HEK293 (cell line): ENCODE results near the gene SLC25A14.

Experiments
- TRIM28 ChIP-seq: IDR thresholded peaks from 2 replicates; pipeline ENCODE4 v1.6.1; 2011; ENCODE audit warnings: low read length, control low read depth, borderline replicate concordance
- ZBTB1 ChIP-seq: fragments of 450-650 bp; formaldehyde crosslinking; IDR thresholded peaks from 2 replicates; pipeline ENCODE4 v1.5.1; 2016; ENCODE audit warnings: missing biosample characterization, missing genetic modification characterization
- ZNF140 ChIP-seq: fragments of 450-650 bp; formaldehyde crosslinking; IDR thresholded peaks from 2 replicates; pipeline ENCODE4 v1.5.1; 2016; ENCODE audit warnings: missing biosample characterization, missing genetic modification characterization
- ZNF26 ChIP-seq: fragments of 450-650 bp; formaldehyde crosslinking; IDR thresholded peaks from 2 replicates; pipeline ENCODE4 v1.5.1; 2016; ENCODE audit warnings: missing biosample characterization, missing genetic modification characterization
- ZNF362 ChIP-seq: fragments of 450-650 bp; formaldehyde crosslinking; IDR thresholded peaks from 2 replicates; pipeline ENCODE4 v1.5.1; 2016; ENCODE audit warnings: missing biosample characterization, missing genetic modification characterization
- TF ChIP-seq, protein P1 (sequence below): fragments of 450-650 bp; formaldehyde crosslinking; IDR thresholded peaks from 2 replicates; pipeline ENCODE4 v1.5.1; 2016; ENCODE audit warnings: missing biosample characterization, missing genetic modification characterization

DNA sequence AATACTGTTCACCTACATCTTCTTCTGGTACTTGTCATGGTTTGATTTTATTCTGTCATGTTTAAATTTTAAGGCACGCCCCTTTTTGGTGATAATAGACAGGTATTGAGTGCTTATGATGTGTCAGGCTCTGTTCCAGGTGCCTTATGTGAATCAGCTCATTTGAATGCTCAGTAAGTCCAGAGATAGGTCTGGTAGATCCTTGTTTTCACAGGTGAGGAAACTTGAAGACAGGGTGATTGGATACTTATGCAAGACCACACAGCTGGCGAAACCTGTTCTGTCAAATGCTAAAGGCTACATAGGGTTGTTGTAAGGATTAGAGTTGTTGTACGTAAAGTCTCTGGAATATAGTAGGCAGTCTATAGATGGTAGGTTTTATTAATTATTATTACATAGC is 9.6 kb upstream of the SLC25A14 start:
- TF ChIP-seq ZNF26 (tag by site-specific recombination) (no peak), TRIM28 (no peak), ZNF140 (tag by site-specific recombination) (no peak), ZNF362 (tag by site-specific recombination) (no peak), ZBTB1 (tag by site-specific recombination) (no peak)
- TF ChIP-seq, protein P1, sequence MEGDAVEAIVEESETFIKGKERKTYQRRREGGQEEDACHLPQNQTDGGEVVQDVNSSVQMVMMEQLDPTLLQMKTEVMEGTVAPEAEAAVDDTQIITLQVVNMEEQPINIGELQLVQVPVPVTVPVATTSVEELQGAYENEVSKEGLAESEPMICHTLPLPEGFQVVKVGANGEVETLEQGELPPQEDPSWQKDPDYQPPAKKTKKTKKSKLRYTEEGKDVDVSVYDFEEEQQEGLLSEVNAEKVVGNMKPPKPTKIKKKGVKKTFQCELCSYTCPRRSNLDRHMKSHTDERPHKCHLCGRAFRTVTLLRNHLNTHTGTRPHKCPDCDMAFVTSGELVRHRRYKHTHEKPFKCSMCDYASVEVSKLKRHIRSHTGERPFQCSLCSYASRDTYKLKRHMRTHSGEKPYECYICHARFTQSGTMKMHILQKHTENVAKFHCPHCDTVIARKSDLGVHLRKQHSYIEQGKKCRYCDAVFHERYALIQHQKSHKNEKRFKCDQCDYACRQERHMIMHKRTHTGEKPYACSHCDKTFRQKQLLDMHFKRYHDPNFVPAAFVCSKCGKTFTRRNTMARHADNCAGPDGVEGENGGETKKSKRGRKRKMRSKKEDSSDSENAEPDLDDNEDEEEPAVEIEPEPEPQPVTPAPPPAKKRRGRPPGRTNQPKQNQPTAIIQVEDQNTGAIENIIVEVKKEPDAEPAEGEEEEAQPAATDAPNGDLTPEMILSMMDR (tag by site-specific recombination) = no peak
